ENCODE results near the gene GRIN2B.

The GRIN2B gene

DNA sequence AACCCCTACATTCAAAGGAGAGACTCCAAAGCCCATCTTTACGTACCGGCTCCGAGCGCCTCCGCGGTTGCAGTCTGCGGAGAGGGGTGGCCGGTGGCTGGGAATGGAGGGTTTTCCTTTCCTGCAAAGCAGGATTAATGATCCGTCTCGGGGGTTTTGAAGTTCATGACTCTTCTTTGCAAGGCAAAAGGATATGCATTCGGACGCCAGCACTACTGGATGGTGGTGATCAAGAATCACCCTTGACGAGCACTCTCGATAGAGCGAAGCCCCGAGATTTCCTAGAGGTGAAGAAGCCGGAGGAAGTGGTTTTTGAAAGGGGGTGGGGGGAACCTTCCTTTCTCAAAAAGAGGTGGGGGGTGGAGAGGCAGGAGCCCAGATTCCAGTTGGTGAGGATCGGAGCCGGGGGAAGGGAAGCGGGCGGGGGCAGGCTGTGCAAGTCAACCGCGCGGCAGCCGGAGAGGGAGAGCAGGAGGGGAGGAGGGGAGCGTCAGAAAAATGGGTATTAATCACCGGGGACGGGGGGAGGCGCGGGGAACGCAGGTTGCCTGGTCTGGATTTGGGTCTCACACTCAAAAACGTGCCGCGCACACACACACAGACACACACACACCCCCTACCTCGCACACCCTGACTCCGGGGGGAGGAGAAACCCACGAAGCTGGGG, at the start of gene GRIN2B:
Gene GRIN2B, minus strand, starts transcription at position 307 of the 667 bp plus-strand sequence. CDS start 115,394 bp downstream, outside the sequence.
- no peak for DNase-seq (ENCODE audit: low read depth, low spot score)

DNA sequence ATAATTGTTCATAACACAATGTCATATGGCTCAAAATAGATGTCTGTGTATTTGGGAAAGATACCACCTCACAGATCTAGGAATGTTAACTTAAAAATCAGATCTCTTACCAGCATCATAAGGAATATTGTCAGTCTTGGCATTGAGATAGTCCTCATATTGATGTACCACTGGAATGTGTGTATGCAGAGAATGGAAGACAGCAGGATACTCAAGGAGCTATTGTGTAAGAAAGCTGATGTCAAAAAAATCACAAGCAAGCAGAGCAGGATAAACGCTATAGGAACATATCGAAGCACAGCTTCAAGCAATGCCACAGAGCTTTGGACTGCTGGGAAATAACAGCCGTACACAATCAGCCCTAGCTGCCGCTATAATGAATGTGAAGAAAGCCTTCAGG, 45.1 kb upstream of the GRIN2B start:
- no peak for DNase-seq (ENCODE audit: low read depth, low spot score)

DNA sequence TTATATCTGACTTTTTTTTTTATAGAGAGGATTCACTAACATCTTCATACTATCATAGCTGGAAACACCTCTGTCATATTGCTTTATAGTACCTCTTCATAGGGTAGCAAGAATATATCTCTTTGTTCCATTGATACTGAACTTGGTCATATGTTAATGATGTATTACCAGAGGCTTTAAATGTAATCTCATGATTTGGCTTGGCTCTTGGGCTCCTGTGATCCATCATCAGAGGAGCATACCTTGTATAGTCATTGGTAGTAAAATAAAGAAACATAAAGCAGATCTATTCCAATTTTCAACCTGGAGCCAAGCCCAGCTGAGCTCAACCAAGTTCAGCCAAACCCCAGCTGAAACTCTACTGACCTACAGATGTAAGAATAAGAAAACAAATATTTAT, 43.2 kb upstream of the GRIN2B start:
- DNase-seq (ENCODE audit: low read depth, low spot score): no peak

DNA sequence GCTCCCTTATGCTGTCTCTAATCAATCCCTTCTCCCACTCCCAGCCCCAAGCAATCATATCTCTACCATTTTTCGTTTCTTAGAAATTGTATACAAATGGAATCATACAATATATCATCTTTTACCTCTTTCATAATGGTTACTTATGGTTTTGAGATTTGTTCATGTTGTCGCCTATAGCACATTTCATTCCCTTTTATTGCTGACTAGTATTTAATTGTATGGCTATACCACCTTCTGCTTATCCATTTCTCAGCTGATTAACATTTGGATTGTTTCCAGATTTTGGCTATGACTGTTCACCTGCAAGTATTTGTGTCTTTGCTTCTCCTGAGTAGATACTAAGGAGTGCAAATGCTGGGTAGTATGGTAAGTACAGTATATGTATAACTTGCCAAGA, 36.7 kb upstream of the GRIN2B start:
- no peak for DNase-seq (ENCODE audit: low read depth, low spot score)

DNA sequence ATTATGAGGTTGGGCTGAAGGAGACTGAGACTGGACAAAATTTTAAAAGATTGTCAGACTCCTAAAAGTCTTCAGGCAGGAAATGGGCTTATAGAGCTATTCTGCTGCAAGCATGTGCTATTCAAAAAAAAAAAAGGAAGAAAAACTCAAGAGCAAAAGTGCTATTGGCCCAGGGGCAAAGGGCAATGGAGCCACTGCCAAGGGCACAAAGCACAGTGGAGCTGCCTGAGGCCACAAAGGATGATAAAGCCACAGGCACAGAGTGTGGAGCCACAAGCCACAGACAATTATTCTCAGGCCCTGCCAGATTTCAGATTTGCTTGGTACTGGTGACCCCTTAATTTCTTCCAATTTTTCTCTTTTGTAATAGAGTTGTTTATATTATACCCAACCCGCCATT, 29.6 kb upstream of the GRIN2B start:
- DNase-seq (ENCODE audit: low read depth, low spot score): no peak

DNA sequence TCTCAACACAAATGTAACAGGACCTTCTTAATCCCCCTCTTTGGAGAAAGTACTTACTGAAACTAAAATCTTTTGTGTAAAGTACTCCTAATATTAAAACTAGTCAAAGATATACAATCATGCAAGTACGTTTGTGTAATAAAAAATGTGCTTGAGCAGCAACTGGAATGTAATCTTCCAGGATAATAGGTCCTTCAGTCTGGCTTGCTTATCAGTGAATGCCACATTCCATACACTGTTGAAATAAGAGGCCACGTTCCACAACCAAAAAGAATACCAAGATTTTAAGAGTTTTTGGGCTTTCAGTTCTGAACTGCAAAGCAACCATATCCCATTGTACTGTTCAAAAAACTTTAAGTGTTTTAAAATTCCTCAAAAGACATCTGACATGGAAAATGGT, 26.2 kb upstream of the GRIN2B start:
- DNase-seq (ENCODE audit: low read depth, low spot score): no peak

DNA sequence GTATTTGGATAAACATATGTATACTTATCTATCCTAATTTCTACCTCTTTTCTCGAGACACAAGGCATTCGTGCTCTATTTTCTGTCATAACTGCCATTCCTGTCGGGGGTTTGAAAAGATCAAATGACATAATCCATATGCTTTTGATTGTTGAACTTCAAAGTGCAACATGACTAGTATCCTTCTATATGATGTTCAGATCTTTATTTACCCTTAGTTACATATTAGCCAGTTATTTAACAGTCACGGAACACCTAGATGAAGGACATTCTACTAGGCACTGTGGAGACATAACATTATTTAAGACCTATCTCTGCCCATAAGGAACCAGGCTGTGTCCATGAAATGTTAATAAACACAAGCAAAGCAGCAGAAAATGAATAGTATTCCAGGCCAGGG, 11.2 kb upstream of the GRIN2B start:
- DNase-seq (ENCODE audit: low read depth, low spot score): no peak

DNA sequence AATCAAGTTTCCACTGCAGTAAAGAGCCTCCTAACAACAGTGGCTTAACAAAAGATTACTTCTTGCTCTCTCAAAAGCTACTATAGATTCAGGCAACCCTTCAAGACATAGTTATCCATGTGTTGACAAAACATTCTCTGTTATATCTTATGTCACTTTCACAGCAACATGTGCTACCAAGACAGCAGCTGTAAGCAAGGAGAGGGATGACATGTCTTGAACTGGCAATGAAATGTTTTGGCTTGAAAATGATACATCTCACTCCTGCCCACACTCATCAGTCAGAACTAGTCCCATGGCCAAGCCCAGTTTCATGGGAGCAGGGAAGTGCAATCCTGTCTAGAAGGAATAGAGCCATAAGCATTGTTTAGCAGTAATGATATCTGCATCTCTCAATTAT, 10.7 kb upstream of the GRIN2B start:
- DNase-seq (ENCODE audit: low read depth, low spot score): no peak

DNA sequence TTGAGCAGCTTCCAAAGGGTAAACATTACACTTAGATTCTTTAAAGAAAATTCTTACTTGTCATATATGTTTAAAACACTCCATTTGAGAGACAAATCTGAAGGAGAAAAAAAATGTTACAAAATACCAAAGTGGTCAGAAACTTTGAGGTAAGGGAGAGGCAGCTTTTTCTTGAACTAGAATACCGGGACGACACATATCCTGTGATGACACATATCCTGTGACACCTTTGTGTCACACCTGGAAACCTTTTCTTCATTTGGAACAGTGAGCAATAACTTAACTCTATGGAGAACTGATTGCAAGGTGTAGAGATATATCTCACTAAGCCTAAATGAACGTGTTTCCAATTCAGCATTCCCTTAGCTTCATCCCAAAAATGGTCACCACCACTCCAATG, 4.6 kb upstream of the GRIN2B start:
- DNase-seq (ENCODE audit: low read depth, low spot score): no peak

DNA sequence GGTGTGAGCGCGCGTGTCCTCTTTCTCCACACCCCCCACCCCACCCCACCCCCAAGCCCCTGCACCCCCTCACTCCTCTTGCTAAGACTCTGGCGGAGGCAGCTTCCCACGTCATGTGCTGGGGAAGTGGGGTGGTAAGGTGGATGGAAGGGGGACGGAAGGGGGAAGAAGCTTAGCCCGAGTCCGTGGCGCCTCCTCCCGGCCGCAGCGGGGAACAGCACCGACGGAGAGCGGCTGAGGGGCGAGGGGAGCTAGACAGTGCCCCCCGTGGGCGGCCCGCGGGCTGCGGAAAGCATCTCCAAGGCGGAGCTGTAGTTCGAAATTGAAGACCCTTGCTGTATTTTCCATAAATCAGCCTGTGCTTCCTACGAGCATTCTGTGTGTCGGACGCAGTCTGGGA, 588 bp upstream of the GRIN2B start:
- DNase-seq (ENCODE audit: low read depth, low spot score): no peak

DNA sequence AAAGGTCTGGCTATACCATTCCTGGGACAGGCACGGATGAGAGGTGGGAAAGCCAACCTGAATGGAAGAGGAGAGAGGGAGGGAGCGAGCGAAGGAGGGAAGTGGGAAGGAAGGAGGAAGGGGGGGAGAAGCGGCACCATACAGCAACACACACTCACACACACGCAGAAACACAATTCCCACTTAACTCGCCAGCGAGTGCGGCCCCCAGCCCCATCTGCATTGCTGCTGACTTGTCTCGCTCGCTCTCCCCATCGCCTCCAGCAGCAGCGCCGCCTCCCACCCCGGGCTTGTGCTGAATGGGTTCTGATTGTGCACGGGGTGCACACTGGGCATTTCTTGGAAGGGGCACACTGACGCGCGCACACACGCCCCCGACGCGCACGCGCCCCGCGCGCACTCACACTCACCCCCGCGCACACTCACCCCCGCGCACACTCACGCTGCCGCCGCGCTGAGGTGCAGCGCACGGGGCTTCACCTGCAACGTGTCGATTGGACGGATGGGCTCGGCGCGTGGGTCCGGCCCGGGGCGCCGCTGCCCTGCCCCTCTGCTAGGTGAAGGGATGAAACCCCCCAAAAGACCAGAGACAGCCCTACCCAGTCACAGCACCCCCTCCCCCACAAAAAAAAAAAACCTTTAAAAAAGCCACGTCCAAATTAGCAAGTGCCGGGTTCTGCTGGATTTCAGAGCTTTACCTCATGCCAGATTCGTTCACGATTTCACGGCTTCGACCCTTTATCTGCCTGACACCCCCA, 685 bp downstream of the GRIN2B start:
- DNase-seq (ENCODE audit: low read depth, low spot score): no peak

DNA sequence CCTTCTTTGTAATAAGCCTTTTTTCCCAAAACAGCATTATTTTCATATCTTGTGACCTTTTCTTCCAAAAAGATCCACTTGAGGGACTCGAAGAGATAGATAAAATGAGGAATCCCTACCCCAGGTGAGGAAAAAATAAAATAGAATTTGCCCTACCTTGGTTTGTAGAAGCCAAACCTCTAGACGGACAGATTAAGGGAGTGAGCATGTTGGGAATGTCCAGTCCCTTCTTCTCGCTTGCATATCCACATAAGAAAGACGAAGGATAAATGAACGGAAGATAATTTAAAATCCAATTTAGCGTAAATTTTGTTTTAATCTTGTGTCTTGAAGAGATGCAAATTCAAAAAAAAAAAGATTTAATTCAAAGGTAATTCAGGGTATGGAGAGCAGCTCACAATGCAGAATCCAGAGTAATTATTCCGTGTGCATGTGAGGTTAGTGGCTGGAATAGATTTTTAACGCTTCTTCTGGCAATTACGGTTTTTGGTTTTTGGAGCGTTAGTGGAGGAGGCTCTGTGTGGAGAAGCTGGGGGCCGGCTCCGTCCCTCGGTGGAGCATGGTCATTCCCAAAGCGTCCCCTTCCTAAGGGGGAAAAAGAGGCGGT, 1.5 kb downstream of the GRIN2B start:
- DNase-seq (ENCODE audit: low read depth, low spot score): no peak

DNA sequence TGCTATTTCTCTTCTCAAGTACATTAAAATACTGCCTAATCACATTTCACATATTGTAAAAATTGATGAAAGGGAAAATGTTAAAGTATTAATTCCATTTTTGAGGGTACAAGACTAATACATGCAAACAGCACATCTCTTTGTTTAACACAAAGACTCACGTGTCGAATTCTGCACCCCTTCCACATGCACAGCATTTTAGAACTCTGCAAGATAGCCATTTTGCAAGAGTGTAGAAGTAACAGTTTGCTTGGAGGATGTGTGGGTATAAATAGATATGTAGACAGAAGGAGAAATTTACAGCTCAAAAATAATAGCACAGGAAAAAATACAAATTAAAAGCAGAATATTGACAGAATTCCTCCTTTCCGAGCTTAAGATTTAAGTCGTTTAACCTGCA, 2.5 kb downstream of the GRIN2B start:
- DNase-seq (ENCODE audit: low read depth, low spot score): no peak

DNA sequence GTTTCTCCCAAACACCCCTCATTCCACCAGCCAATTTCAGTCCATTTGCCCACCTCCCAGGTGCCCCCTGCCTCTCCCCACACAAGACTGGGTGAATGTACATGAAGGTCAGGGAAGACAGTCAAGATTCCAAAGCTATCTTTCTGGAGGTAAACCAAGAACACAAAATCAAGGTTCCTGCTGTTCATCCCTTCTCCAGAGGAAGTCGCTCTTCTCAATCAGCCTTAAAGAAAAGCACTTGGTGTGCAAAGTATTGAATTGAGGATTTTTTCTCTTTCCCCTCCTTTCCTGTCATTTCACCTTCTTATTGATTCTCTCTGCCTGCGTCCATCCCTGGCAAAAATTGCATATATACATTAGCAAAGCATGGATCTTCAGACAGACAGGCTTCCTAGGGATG, 4.5 kb downstream of the GRIN2B start:
- no peak for DNase-seq (ENCODE audit: low read depth, low spot score)

DNA sequence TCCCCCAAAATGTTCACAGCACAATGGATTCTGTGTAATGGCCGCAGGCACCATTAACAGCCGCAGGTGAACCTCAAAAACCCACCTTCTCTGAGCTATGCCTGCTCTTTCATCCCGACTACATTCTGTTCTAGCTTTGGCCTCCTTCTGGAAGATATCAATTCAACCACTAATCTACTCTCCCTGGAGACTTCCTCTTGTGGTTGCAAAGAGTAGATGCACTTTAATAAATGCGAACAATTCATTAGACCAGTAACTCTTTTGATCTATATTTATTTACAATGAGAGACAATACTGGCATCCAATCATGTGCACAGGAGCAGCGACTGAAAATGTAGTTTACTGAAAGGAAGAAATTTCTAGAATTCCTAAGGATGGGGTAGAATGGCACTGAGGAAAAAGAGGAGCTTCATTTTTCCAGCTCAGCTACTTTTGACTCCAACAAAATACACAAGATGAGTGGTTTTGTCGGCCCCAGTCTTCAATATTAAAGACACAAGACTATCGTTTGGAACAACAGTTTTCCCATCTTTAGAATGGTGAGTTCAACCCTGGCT, 5.3 kb downstream of the GRIN2B start:
- no peak for DNase-seq (ENCODE audit: low read depth, low spot score)

DNA sequence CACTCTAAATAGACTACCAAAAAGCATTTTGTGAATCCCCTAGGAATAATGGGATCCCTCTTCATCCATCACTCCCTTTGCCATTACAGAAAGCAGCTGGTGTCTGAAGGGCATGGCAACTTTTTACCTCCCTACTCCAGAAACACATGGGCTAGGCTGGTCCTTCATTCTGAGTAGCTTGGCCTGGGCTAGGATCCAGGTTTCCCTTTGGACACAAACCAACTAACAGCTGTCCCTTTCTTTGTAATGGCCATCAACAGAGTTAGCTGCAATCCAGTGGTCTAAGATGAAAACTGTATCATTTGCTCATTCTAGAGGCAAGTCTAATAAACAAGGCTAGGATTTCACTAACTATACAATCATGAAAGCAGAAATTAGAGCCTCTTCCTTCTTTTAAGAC, 7.4 kb downstream of the GRIN2B start:
- no peak for DNase-seq (ENCODE audit: low read depth, low spot score)

DNA sequence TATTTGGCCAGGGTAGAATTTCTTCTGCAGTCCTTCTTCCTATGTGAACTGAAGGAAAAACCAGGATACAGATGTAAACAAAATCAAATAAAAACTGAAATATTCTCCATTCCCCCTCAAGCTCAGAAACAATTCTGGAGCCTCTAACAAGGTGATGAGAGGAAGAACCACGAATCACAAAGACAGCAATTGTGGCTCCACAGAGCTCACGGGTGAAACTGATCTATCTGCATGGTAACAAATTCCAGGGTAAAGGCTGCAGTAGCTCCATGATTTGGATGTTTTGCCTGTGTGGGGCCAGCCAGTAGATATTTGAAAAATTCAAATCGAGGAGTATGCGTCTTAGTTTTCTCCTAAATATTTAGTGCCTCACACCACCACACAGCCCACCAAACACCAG, 10.6 kb downstream of the GRIN2B start:
- DNase-seq (ENCODE audit: low read depth, low spot score): no peak

DNA sequence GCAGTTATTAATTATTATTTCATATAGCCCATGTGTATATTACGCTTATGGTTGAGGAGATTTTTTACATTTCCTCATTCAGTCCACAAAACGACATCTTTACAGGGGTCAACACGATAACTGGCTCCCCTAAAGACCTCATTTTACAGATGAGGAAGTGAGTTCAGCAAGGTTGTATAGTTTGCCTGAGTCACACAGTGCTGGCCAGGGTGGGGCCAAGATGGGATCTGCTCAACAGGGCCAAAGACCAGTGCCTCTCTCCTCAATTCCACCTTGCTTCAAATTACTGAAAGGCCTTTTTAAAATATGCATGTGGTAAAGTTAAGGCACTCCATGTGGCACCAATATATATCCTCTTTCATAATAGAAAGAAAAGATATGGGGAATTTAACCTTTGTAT, 13.1 kb downstream of the GRIN2B start:
- no peak for DNase-seq (ENCODE audit: low read depth, low spot score)

DNA sequence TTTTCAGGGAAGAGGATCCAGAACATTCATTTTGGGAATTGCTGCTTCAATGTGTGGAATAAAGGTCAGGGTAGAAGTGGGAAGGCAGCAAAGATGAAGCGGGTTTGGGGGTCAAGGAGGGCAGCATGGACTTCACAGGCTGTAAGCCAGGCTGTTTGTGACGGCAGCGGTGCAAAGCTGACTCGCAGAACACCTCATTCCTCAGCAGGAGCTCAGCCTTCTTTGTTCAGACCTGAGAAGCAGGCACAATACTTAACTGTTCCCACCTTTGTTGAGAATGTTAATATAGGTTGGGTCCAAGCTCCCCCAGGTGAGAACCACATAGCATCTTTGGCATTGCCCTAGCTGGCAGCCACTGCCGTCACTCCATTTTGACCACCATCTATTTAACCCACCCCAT, 16.7 kb downstream of the GRIN2B start:
- no peak for DNase-seq (ENCODE audit: low read depth, low spot score)

DNA sequence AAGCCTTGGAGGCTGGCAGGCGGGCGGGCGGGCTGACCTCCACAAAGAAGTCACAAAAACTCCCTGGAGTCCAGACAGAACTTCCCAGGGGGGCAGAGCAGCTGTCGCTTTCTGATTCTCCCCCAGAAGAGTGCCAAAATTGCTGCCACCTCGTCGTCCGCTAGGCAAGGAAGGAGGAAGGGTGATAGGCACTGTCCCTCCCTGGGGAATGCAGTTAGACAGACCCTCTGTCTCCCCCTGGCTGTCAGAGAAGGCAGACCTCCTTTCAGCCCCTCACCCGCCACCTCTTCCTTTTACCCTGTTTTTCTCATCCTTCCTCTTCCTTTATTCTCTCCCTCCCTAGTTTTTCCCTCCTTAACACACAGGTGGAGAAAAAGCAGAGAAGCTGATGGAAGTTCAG, 18.7 kb downstream of the GRIN2B start:
- DNase-seq (ENCODE audit: low read depth, low spot score): no peak

DNA sequence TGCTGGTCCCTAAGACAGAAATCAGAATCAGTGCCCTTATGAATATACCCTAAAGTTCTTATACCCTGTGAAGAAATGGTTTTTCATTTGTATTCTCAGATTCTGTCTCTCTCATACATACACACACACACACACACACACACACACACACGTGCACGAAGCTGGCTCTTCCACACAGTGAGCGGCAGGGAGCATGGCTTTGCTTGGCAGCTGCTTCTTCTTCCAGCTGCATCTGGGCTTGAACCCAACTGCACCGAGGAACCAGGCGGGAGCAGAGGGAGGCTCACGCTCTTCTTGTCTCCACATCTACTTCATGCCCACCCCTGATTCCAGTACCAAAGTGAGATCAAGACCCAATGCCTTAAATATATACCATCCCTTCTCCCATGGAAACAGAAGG, 19.4 kb downstream of the GRIN2B start:
- DNase-seq (ENCODE audit: low read depth, low spot score): no peak

DNA sequence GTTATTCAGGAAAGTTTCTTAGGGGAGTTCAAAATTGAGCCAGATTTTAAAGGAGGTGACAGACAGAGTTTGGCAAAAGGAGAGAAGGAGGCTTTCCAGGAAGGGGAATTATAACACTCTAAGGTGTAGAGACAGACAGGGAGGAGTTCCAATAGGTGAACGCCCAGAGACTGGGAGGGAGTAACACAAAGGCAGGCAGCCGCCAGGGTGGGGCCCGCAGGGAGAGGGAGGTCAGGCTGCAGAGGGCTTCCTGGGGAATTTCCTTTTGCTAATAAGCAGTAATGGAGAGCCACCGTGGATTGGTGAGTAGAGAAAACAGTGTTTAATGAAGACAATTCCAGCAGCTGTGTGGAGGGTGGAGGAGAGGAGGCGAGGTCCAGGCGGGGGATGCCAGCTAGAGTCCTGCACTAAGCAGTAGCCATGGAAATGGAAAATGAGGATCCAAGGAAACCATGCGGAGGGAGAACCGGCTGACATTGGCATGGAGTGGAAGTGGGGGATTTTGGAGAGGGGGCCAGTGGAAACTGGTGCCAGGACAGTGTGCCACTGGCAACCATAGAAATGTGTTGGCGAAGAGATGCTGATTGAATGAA, 22.2 kb downstream of the GRIN2B start:
- DNase-seq (ENCODE audit: low read depth, low spot score): no peak
